ENCODE measurements around the gene CBLN3. TPM values are rescaled to one million over a fixed set of nuclear protein-coding genes. Genes with fewer than 3 reads are reported as not detected.
"Not testable (repeated sequence)": the region's sequence is repeated elsewhere in the genome, so short reads cannot be mapped to it uniquely, and the experiment has no call there.

The CBLN3 gene
- total RNA-seq, 1 experiment from 2014 or later, result 3.4 TPM

DNA sequence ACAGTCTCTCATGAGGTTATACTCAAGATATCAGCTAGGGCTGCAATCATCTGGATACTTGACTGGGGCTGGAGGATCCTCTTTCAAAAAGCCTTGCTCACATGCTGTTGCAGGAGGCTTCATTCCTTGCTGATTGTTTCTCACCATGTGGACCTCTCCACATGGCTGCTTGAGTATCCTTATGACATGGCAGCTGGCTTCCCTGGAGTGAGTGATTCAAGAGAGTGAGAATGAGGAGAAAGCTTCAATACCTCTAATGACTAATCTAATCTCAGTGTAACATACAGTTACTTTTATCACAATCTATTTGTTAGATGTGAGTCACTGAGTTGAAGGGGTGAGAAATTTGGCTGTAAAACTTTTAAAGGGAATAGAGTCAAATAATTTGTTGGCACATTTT is 27.5 kb upstream of the CBLN3 start:
- H3K4me2 ChIP-seq (ENCODE audit: low read length), result no peak overlapping the region
- TF ChIP-seq EZH2 (IDR thresholded peaks at IDR 0.05; ENCODE audit: low read length, unreplicated experiment) (no peak), EZH2phosphoT487 (IDR thresholded peaks at IDR 0.05; ENCODE audit: borderline replicate concordance, low read length) (no peak), CTCF (conservative IDR thresholded peaks at IDR 0.05; ENCODE audit: low read depth, low read length) (no peak)
- DNase-seq (peak; percentile 22), ATAC-seq (peak; percentile 60)
- H4K20me1 ChIP-seq (ENCODE audit: low read length), result no peaks in the 10 kb centered on the region
- no peaks in the 10 kb centered on the region for H3K9me3 ChIP-seq (ENCODE audit: low read length)
- ChIA-PET CTCF (no interaction called here), POLR2A (ENCODE audit: unreplicated experiment) (no interaction called here)
- BruUV-seq (replicated peaks), result no TSS peak
- intact Hi-C loops (cut with micrococcal nuclease), result no loop called here
- peaks cover 22% of the 10 kb centered on the region for H3K4me1 ChIP-seq (ENCODE audit: insufficient read depth, low read length)
- 0 out of 2 replicates have a peak, but pooled peaks cover 3% of the 10 kb centered on the region for H3K9me2 ChIP-seq (replicated peaks; ENCODE audit: low read length)
- no peak overlapping the region for H3K4me3 ChIP-seq (ENCODE audit: low read length)
- no peaks in the 10 kb centered on the region for H3K79me2 ChIP-seq (ENCODE audit: low read length)
- H3K27ac ChIP-seq (ENCODE audit: low read length), result no peak overlapping the region
- H3K36me3 ChIP-seq (ENCODE audit: low read depth, low read length), result peaks cover 3% of the 10 kb centered on the region; the same call in 1 of the 2 replicates
- no peaks in the 10 kb centered on the region for H3K27me3 ChIP-seq (ENCODE audit: low read length)
- H3K9ac ChIP-seq (ENCODE audit: low read length), result no peak overlapping the region
- peaks cover 6% of the 10 kb centered on the region for H3F3A ChIP-seq (ENCODE audit: low read length, unreplicated experiment)
- H2AFZ ChIP-seq (ENCODE audit: low read length), result no peak overlapping the region

DNA sequence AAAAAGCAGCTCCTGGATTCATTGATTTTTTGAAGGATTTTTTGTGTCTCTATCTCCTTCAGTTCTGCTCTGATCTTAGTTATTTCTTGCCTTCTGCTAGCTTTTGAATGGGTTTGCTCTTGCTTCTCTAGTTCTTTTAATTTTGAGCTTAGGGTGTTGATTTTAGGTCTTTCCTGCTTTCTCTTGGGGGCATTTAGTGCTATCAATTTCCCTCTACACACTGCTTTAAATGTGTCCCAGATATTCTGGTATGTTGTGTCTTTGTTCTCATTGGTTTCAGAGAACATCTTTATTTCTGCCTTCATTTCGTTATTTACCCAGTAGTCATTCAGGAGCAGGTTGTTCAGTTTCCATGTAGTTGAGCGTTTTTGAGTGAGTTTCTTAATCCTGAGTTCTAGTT is 21.4 kb upstream of the CBLN3 start:
- H3K9me2 ChIP-seq (replicated peaks; ENCODE audit: low read length); BruUV-seq (replicated peaks); H3F3A ChIP-seq (ENCODE audit: low read length, unreplicated experiment); H3K36me3 ChIP-seq (ENCODE audit: low read depth, low read length); intact Hi-C loops (cut with micrococcal nuclease); H3K27ac ChIP-seq (ENCODE audit: low read length); H3K4me2 ChIP-seq (ENCODE audit: low read length); POLR2A ChIA-PET (ENCODE audit: unreplicated experiment); H3K4me3 ChIP-seq (ENCODE audit: low read length); DNase-seq; ATAC-seq; CTCF ChIA-PET; H3K79me2 ChIP-seq (ENCODE audit: low read length); H3K9ac ChIP-seq (ENCODE audit: low read length); H3K4me1 ChIP-seq (ENCODE audit: insufficient read depth, low read length); H4K20me1 ChIP-seq (ENCODE audit: low read length); H3K9me3 ChIP-seq (ENCODE audit: low read length); H3K27me3 ChIP-seq (ENCODE audit: low read length); H2AFZ ChIP-seq (ENCODE audit: low read length): not testable (repeated sequence)

DNA sequence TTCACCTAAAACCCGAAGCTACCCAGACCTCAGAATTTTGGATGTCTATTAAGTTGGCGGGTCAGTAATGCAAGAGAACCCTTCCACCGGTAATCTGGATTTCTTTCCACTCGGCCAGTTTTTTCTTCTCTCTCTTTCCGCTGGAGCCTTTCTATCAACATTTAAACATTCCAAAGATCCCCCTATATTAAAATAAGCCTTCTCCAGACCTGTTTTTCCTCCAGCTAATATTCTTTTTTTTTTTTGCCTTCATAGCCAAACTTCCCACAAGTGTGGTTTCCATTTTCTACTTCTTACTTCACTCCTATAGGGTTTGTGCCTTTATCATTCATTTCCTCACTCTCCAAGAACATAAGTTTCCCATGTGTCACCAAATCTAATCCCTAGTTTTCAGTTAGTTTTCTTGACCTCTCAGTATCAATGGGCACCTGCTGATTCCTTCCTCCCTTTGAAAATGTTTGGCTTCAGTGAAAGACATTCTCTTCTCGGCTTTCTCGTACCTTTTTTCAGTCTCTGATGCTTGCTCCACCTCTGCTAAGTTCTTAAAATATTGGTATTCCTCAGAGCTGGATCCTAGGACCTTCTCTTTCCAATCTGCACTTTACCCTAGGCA is 13.7 kb upstream of the CBLN3 start:
- H3K27me3 ChIP-seq (ENCODE audit: low read length), result no peaks in the 10 kb centered on the region
- intact Hi-C loops (cut with micrococcal nuclease), result loop anchor here (2.0 to 5.0 kb wide), 2 partner anchors 76 to 234 kb away; no protein-coding TSS in a partner anchor
- peak overlapping the region; percentile 90 for H3K4me2 ChIP-seq (ENCODE audit: low read length)
- peak overlapping the region; percentile 97 for H3K9ac ChIP-seq (ENCODE audit: low read length)
- H4K20me1 ChIP-seq (ENCODE audit: low read length), result no peaks in the 10 kb centered on the region
- no peaks in the 10 kb centered on the region for H3K9me3 ChIP-seq (ENCODE audit: low read length)
- H3K4me1 ChIP-seq (ENCODE audit: insufficient read depth, low read length), result peaks cover 10% of the 10 kb centered on the region
- BruUV-seq (replicated peaks), result TSS peak; percentile 89
- no peaks in the 10 kb centered on the region for H3K9me2 ChIP-seq (replicated peaks; ENCODE audit: low read length)
- TF ChIP-seq EZH2 (IDR thresholded peaks at IDR 0.05; ENCODE audit: low read length, unreplicated experiment), result no peak
- TF ChIP-seq CTCF (conservative IDR thresholded peaks at IDR 0.05; ENCODE audit: low read depth, low read length), result no peak
- no peak for TF ChIP-seq EZH2phosphoT487 (IDR thresholded peaks at IDR 0.05; ENCODE audit: borderline replicate concordance, low read length)
- DNase-seq (no peak), ATAC-seq (no peak)
- H3K79me2 ChIP-seq (ENCODE audit: low read length), result peaks cover 28% of the 10 kb centered on the region
- H2AFZ ChIP-seq (ENCODE audit: low read length), result peak overlapping the region; percentile 72
- CTCF ChIA-PET, result no interaction called here
- H3K36me3 ChIP-seq (ENCODE audit: low read depth, low read length), result peaks cover 8% of the 10 kb centered on the region; the same call in 1 of the 2 replicates
- peak overlapping the region; percentile 84 for H3K4me3 ChIP-seq (ENCODE audit: low read length)
- H3K27ac ChIP-seq (ENCODE audit: low read length), result peak overlapping the region; percentile 97
- POLR2A ChIA-PET (ENCODE audit: unreplicated experiment), result no interaction called here
- no peaks in the 10 kb centered on the region for H3F3A ChIP-seq (ENCODE audit: low read length, unreplicated experiment)

Data from PC-3 (cell line).